ENCODE results near the gene TSC22D3.
"Not testable (repeated sequence)": the region's sequence is repeated elsewhere in the genome, so short reads cannot be mapped to it uniquely, and the experiment has no call there.

The TSC22D3 gene

GRCh38 chrX:107678957-107679740 lies 96.4 kb downstream of the TSC22D3 start:
- DNase-seq: peak in 3 of 5 experiments; percentile 61 to 90 (median 69)

GRCh38 chrX:107677909-107678308 lies 97.7 kb downstream of the TSC22D3 start:
- DNase-seq: no peak

GRCh38 chrX:107677501-107677901 lies 98.1 kb downstream of the TSC22D3 start:
- no peak for DNase-seq

- peak in 4 of 5 experiments; percentile 18 to 86 (median 28) for DNase-seq
Observed at GRCh38 chrX:107676559-107677378, 98.8 kb downstream of the TSC22D3 start.

GRCh38 chrX:107675823-107676555 lies 99.6 kb downstream of the TSC22D3 start:
- peak in 1 of 5 experiments; percentile 38 for DNase-seq

GRCh38 chrX:107675365-107675654 lies 100.3 kb downstream of the TSC22D3 start:
- no peak for DNase-seq

GRCh38 chrX:107674480-107675364 lies 100.9 kb downstream of the TSC22D3 start:
- DNase-seq: peak in 3 of 5 experiments; percentile 34 to 62 (median 48)

GRCh38 chrX:107673933-107674479 lies 101.6 kb downstream of the TSC22D3 start:
- DNase-seq: peak; percentile 62 to 97 (median 87)

GRCh38 chrX:107673431-107673830 lies 102.2 kb downstream of the TSC22D3 start:
- DNase-seq: peak in 1 of 5 experiments; percentile 41

GRCh38 chrX:107672955-107673378 lies 102.6 kb downstream of the TSC22D3 start:
- peak; percentile 34 to 95 (median 70) for DNase-seq

GRCh38 chrX:107671256-107671655 lies 104.3 kb downstream of the TSC22D3 start:
- DNase-seq: not testable (repeated sequence)

GRCh38 chrX:107669885-107670628 lies 105.5 kb downstream of the TSC22D3 start:
- no peak for DNase-seq

GRCh38 chrX:107669261-107669660 lies 106.3 kb downstream of the TSC22D3 start:
- no peak for DNase-seq

- DNase-seq: not testable (repeated sequence)
Observed at GRCh38 chrX:107668710-107669109, 106.9 kb downstream of the TSC22D3 start.

- DNase-seq: no peak
Observed at GRCh38 chrX:107667426-107667825, 108.2 kb downstream of the TSC22D3 start.

GRCh38 chrX:107666931-107667330 lies 108.7 kb downstream of the TSC22D3 start:
- DNase-seq: no peak

All from T-helper 2 cell (primary cell).